ENCODE results near the gene UBP1.
A peak's percentile ranks its signal among the peaks of the same experiment; 100 is the strongest.
"Not testable (repeated sequence)": the region's sequence is repeated elsewhere in the genome, so short reads cannot be mapped to it uniquely, and the experiment has no call there.

UBP1 gene, protein sequence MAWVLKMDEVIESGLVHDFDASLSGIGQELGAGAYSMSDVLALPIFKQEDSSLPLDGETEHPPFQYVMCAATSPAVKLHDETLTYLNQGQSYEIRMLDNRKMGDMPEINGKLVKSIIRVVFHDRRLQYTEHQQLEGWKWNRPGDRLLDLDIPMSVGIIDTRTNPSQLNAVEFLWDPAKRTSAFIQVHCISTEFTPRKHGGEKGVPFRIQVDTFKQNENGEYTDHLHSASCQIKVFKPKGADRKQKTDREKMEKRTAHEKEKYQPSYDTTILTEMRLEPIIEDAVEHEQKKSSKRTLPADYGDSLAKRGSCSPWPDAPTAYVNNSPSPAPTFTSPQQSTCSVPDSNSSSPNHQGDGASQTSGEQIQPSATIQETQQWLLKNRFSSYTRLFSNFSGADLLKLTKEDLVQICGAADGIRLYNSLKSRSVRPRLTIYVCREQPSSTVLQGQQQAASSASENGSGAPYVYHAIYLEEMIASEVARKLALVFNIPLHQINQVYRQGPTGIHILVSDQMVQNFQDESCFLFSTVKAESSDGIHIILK

DNA sequence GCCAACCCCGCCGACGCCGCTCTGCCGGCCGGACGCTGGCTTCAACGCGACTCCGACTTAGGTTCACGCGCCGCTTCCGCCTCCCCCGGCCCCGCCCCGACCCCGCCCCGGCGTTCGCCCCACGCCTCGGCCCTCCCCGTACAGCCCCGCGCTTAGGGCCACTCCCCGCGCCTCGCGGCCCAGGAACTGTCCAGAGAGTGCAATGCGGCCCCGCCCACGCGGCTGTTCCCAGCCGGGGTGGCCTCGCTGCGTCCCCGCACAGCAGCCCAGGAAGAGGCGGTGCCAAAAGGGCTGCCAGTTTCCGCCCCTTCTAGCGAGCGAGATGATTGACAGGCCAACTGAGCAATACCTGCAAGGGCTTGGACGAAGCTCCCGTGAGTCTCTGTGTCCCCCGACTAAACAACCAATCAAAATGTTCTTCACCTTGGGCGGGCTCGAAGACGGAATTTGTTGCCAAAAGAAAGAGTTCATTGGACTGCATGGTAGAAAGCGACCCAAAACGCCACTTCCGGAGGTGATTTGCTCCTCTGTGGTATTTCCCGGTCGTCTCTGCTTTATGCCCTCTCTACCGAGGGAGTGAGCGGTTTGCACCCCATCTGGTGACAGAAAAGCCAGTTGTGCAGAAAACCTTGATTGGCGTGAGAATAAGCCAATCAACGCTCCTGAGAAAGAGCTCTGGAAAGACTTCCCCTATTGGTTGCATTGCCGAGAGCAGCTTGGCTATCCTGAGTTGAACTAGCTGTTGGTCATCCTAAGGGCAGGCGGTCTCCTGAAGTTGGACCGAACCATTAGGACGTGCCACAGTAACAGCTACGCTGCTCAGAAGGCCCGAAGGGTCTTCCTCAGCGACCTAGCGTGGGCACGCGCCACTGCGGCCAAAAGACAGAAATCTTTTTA lies at the start of gene UBP1:
UBP1 (minus strand) TSS at position 78 of the 897 bp plus-strand sequence. CDS start 557 bp downstream, outside the sequence.
- peak; percentile 100 for DNase-seq

- DNase-seq = no peak
These were observed 48.5 kb upstream of the UBP1 start for GRCh38 chr3:33488683-33489082.

DNA sequence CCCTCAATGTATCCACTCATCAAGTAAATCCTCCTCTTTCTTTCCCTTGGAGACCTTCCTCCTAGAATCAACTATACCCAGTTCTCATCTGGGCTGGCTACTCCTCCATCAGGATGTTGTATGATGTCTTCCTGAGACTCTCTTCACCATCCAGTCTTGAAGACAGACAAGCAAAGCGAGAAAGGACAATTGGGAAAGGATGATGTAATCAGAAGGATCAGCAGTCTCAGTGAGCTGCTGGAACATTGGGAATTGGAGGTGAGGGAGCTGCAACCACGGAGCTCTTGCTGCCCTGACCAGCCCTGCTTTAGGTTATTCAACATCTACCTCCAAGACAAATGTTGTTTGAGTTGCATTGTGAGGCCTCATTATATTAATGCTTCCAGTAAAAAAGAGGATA lies 48.0 kb upstream of the UBP1 start:
- no peak for DNase-seq

DNA sequence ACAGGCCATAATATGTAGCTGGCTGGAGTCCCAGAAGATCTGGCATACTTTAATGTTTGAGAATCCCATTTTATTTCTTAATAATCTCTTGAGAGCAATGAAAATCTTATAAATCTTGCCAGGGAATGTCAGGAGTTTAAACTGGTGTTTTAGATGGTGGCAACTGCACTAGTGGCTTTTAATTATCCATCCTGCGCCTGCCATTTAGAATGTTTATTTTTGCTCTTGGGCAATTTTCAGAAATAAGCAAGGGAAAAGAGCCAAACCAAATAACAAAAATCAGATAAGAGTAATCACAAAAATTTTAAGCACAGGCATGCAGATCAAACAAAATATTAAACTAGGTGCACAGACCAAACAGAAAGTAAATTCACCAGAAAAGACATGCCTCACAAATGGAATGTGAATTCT lies 41.9 kb upstream of the UBP1 start:
- DNase-seq = no peak

DNA sequence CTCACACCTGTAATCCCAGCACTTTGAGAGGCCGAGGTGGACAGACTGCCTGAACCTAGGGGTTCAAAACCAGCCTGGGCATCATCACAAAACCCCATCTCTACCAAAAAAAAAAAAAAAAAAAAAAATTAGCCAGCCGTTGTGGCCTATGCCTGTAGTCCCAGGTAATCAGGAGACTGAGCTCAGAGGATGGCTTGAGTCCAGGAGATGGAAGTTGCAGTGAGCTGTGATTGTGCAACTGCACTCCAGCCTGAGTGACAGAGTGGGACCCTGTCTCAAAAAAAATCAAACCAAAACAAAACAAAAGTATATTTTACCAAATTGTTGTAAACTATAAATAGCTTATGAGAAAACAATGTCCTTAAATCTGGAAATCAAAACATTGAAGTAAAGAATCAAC lies 34.7 kb upstream of the UBP1 start:
- no peak for DNase-seq

DNA sequence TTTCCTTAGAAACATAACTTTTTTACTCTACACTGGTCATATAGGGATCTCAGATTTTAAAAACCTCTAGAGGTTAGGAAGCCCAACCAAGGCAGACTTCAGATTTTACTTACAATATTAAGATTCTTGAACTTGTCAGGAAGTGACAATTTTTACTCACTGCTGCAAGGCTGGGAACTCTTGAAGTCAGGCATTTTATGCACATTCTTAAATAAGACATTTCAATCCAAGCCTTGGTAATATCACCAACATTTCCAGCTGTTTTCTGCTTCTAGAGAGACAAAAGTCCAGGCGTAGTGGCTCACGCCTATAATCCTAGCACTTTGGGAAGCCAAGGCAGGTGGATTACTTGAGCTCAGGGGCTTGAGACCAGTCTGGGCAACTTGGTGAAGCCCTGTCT lies 33.6 kb upstream of the UBP1 start:
- DNase-seq = no peak

- DNase-seq = no peak
These were observed 27.6 kb upstream of the UBP1 start for GRCh38 chr3:33467786-33468185.

GRCh38 chr3:33461097-33461496 lies 20.9 kb upstream of the UBP1 start:
- no peak for DNase-seq

GRCh38 chr3:33459577-33459976 lies 19.4 kb upstream of the UBP1 start:
- not testable (repeated sequence) for DNase-seq

- no peak for DNase-seq
These were observed 18.2 kb upstream of the UBP1 start for GRCh38 chr3:33458446-33458845.

DNA sequence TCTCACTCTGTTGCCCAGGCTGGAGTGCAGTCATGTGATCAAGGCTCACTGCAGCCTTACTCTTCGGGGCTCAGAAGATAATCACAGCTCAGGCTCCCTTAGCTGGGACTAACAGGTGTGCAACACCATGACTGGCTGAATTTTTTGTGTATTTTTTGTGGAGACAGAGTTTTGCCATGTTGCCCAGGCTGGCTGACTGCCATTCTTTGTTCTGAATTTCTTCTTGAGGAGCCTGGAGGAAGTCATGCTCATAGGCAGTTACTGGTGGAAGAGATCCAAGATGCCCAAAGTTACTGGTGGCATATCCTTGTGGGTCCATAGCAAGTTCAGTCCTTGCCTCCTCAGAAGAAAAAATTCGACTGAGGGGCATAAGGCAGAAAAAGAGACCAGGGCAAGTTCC lies 16.6 kb upstream of the UBP1 start:
- DNase-seq = no peak

GRCh38 chr3:33453331-33453761 lies 13.1 kb upstream of the UBP1 start:
- DNase-seq = no peak

GRCh38 chr3:33451994-33452393 lies 11.8 kb upstream of the UBP1 start:
- not testable (repeated sequence) for DNase-seq

DNA sequence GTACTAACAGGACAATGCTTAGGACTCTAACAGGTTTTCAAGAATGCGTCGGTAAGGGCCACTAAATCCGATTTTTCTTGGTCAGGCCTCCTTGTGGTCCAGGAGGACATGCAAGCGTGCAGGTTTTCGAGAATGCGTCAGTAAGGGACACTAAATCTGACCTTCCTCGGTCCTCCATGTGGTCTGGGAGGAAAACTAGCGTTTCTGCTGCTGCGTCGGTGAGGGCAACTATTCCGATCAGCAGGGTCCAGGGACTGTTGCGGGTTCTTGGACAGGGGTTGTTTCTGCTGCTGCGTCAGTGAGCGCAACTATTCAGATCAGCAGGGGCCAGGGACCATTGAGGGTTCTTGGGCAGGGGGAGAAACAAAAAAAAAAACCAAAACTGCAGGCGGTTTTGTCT lies 7.8 kb upstream of the UBP1 start:
- DNase-seq = no peak

GRCh38 chr3:33447256-33447625 lies 7.0 kb upstream of the UBP1 start:
- not testable (repeated sequence) for DNase-seq

- DNase-seq = no peak
These were observed 2.0 kb upstream of the UBP1 start for GRCh38 chr3:33442190-33442589.

- DNase-seq = no peak
These were observed 1.2 kb upstream of the UBP1 start for GRCh38 chr3:33441225-33441976.

DNA sequence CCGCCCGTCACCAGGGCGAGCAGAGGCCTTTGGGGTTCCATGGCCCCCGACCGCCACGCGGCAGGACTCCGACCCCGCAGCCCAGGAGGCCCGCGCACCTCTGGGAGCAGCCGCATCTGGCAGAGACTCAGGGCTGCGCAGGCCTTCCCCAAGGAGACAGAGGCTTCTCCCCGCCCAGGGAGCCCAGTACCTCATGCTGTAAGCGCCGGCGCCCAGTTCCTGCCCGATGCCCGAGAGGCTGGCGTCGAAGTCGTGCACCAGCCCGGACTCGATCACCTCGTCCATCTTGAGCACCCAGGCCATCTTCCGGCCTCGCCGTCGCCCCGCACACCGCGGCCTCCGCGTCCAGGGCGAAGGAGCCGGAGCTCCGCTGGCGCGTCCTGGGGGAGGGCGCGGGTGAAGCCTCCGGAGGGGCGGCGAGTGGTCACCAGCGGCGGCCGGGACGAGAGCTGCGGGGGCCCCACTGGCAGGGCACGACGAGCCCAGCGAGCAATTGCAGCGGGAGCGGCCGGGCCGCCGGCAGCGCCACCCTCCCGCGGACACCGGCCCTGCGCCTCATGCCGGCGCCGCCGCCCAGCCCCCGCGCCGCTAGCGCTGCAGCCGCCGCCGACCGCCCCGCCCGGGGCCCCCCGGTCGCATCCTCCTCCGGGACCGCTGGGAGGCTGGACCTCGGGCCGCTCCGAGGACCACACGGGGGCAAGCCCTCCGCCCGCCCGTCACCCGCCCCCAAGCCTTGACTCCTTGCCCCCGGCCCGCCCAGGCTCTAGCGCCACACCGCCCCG lies 468 bp downstream of the UBP1 start:
- peak; percentile 11 for DNase-seq

DNA sequence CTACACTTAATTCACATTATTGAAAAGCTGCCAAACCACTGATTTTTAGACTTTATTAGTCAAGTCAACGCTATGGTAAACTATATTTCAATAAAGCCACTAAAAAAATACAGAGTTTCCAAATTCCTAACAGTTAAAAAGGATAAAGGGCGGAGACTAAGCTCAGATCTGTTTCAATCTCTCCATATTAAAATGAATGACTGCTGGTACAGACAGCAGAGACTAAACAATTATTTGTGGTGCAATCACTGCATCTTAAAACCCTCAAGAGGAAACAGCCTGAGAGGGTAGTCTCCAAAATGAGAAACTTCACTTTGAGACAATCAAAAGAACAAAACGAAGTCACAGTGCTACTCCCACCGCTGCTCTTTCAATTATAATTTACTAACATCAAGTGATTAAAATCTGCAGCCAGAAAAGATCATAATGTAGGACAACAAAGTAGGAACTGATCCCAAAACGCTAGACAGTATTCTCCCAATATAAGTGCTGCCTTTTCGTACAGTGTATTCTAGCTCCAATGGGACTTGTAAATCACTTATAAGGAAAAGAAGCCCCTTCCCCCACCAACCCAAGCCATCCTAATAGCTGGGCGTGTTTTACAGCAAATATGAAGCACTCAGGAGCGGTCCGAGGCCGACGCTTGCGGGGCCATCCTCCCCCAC lies 1.2 kb downstream of the UBP1 start:
- DNase-seq = peak; percentile 11

DNA sequence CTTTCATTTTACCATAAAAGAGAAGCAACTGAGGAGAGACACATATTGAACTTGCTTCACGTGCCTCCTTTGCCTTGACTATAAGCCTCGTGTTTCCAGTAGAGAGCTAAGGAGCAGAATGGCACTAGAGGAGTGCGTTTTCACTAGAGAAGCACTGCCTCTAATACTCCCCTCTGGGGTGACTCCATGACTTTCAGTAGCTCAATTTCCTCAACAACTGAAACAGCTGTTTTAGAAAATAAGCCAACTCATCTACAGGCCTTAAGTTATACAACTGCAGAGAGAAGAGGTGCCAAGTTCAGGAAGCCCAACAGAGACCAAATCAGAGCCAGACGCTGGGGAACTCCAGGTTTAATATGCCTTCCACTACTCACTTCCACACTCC lies 1.9 kb downstream of the UBP1 start:
- peak; percentile 26 for DNase-seq

GRCh38 chr3:33437556-33438283 lies 2.5 kb downstream of the UBP1 start:
- no peak for DNase-seq
